Measurements from ENCODE around the gene SIN3B. TPM values are rescaled to one million over a fixed set of nuclear protein-coding genes. Genes with fewer than 3 reads are reported as not detected.

Gene SIN3B
- total RNA-seq, 1 donor from 2014 or later = 71.2 TPM

DNA sequence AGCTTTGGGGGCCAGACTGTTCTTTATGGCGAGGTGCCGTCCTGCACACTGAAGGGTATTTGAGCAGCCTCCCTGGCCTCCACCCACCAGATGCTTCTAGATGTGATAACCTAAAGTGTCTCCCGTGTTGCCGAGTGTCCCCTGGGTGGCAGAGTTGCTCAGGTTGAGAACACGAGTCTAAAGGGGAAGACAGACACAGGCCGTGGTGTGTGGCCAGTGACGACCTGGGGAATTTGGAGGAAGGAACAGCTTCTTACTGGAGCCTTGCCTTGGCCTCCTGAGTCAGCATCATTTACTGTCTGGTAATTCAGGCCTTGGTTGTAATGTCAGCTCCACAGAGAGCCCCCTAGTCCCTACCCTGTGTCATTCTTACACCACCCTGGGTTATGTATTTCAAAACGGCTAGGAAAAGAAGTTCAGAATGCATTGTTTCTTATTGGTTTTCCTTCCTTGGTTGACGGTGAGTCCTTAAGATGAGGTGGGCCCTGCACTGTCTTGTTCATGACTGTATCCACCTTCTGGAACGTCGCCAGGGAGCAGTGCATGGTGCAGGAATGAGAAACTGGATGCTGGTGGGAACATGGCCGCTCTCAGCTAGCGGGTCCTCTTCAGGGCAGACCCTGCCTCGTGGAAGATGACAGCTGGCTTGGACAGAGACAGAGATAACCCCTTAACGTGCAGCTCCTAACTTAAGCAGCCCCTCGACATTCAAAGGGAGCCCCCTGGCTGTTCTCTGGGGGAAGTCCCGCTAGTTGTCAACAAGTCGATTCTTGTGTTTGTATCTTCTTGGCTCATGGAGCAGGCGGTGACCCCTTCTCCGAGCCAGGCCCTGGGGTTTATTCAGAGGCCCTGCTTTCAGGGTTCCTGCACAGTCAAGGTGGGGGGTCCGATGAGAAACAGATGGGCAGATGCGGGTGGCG is 7.2 kb downstream of the SIN3B start:
- H3K27me3 Mint-ChIP-seq = no peaks in the 10 kb centered on the region
- H3K4me1 Mint-ChIP-seq (ENCODE audit: unreplicated experiment) = no peaks in the 10 kb centered on the region
- H3K36me3 Mint-ChIP-seq = peaks cover 18% of the 10 kb centered on the region
- H3K4me3 Mint-ChIP-seq = no peak overlapping the region
- H3K9me3 Mint-ChIP-seq = no peaks in the 10 kb centered on the region
- no peak overlapping the region for H3K27ac Mint-ChIP-seq
- no peak for DNase-seq (ENCODE audit: extremely low spot score, unreplicated experiment)
- TF ChIP-seq, protein P1, sequence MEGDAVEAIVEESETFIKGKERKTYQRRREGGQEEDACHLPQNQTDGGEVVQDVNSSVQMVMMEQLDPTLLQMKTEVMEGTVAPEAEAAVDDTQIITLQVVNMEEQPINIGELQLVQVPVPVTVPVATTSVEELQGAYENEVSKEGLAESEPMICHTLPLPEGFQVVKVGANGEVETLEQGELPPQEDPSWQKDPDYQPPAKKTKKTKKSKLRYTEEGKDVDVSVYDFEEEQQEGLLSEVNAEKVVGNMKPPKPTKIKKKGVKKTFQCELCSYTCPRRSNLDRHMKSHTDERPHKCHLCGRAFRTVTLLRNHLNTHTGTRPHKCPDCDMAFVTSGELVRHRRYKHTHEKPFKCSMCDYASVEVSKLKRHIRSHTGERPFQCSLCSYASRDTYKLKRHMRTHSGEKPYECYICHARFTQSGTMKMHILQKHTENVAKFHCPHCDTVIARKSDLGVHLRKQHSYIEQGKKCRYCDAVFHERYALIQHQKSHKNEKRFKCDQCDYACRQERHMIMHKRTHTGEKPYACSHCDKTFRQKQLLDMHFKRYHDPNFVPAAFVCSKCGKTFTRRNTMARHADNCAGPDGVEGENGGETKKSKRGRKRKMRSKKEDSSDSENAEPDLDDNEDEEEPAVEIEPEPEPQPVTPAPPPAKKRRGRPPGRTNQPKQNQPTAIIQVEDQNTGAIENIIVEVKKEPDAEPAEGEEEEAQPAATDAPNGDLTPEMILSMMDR (conservative IDR thresholded peaks at IDR 0.05) = peak; percentile 25

DNA sequence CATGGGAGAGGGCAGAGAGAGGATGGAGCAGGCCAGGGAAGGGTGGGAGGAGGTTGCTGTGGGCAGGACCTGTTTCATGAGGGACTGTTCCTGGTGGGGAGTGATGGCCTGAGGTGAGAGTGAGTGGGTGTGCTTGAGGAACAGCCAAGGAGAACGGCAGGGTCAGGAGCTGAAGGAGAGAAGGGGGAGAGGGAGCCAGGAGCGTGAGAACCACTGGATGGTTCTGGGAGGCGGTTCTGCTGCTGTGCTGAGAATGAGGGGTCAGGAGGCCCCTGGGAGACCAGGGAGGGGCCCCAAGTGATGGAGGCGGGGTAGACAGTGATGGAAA is 7.8 kb downstream of the SIN3B start:
- Mint-ChIP-seq H3K36me3 (peaks cover 13% of the 10 kb centered on the region), H3K4me3 (no peak overlapping the region), H3K4me1 (ENCODE audit: unreplicated experiment) (no peaks in the 10 kb centered on the region), H3K9me3 (no peaks in the 10 kb centered on the region), H3K27me3 (no peaks in the 10 kb centered on the region), H3K27ac (no peak overlapping the region)
- TF ChIP-seq, protein P1 (conservative IDR thresholded peaks at IDR 0.05) = no peak
- no peak for DNase-seq (ENCODE audit: extremely low spot score, unreplicated experiment)

DNA sequence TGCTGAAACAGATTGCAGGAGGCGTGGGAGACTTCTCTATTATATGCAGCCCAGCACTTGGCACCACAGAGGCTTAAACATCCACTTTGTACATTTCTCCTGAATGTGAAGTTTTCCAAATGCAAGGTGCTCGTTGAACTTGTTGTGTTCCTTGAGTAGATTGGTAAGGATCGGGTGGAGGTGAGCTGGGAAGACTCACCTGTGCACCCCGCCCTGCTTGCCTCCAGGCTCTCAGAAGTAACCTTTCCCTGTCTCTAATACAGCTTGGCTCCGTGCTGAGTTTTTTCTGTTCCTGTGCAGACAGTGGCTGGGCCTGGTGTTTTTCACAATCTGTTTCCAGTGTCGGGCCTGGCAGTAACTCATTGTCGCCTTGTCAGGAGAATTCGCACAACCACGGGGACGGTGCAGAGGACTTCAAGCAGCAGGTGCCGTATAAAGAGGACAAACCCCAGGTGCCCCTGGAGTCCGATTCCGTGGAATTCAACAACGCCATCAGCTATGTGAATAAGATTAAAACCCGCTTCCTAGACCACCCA is 12.3 kb downstream of the SIN3B start:
- Mint-ChIP-seq H3K9me3 (no peaks in the 10 kb centered on the region), H3K4me3 (no peak overlapping the region), H3K27ac (no peak overlapping the region), H3K27me3 (no peaks in the 10 kb centered on the region), H3K36me3 (peaks cover 11% of the 10 kb centered on the region), H3K4me1 (ENCODE audit: unreplicated experiment) (no peaks in the 10 kb centered on the region)
- TF ChIP-seq, protein P1 (conservative IDR thresholded peaks at IDR 0.05) = no peak
- DNase-seq (ENCODE audit: extremely low spot score, unreplicated experiment) = no peak

DNA sequence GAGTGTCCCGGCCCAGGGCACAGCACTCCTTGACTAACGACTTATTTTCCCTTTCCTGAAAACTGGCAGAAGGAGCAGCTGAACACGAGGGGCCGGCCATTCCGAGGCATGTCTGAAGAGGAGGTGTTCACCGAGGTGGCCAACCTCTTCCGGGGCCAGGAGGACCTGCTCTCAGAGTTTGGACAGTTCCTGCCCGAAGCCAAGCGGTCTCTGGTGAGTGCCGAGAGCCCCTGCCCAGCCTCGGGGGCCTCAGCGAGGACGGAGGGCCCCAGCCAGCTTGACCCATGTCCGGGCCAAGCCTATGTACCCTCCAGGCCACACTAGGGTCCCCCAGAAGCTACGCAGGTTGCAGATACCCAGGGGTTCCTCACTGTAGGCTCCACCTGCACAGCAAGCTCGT is 17.7 kb downstream of the SIN3B start:
- Mint-ChIP-seq H3K4me1 (ENCODE audit: unreplicated experiment) (no peaks in the 10 kb centered on the region), H3K27ac (no peak overlapping the region), H3K9me3 (no peaks in the 10 kb centered on the region), H3K36me3 (peaks cover 14% of the 10 kb centered on the region), H3K27me3 (no peaks in the 10 kb centered on the region), H3K4me3 (no peak overlapping the region)
- TF ChIP-seq, protein P1 (conservative IDR thresholded peaks at IDR 0.05) = no peak
- DNase-seq (ENCODE audit: extremely low spot score, unreplicated experiment) = no peak

DNA sequence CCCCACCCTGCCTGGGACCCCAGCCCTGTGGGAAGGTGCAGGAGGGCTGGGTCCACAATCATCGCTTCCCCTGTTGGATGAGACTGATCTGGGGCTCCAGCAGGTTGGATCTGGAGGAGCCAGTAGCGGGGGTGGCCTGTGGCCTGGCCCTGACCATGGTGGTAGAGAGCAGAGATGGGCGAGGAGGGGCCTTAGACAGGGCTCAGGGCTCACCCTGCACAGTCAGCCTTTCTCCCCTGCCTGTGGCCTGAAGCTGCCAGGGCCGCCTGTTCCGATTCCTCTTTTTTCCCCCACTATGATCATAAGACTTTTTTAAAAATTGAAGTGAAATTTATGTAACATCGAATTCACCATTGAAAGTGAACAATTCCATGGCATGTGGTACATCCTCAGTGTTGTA is 18.2 kb downstream of the SIN3B start:
- H3K36me3 Mint-ChIP-seq = peaks cover 14% of the 10 kb centered on the region
- H3K9me3 Mint-ChIP-seq = no peaks in the 10 kb centered on the region
- no peak overlapping the region for H3K4me3 Mint-ChIP-seq
- no peaks in the 10 kb centered on the region for H3K27me3 Mint-ChIP-seq
- H3K27ac Mint-ChIP-seq = no peak overlapping the region
- TF ChIP-seq, protein P1 (conservative IDR thresholded peaks at IDR 0.05) = no peak
- DNase-seq (ENCODE audit: extremely low spot score, unreplicated experiment) = no peak
- no peaks in the 10 kb centered on the region for H3K4me1 Mint-ChIP-seq (ENCODE audit: unreplicated experiment)
